Measurements from ENCODE around the gene FMN2.

- TF ChIP-seq, protein P1, sequence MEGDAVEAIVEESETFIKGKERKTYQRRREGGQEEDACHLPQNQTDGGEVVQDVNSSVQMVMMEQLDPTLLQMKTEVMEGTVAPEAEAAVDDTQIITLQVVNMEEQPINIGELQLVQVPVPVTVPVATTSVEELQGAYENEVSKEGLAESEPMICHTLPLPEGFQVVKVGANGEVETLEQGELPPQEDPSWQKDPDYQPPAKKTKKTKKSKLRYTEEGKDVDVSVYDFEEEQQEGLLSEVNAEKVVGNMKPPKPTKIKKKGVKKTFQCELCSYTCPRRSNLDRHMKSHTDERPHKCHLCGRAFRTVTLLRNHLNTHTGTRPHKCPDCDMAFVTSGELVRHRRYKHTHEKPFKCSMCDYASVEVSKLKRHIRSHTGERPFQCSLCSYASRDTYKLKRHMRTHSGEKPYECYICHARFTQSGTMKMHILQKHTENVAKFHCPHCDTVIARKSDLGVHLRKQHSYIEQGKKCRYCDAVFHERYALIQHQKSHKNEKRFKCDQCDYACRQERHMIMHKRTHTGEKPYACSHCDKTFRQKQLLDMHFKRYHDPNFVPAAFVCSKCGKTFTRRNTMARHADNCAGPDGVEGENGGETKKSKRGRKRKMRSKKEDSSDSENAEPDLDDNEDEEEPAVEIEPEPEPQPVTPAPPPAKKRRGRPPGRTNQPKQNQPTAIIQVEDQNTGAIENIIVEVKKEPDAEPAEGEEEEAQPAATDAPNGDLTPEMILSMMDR (IDR thresholded peaks at IDR 0.05; ENCODE audit: poor library complexity): no peak
- TF ChIP-seq EZH2phosphoT487 (IDR thresholded peaks at IDR 0.05; ENCODE audit: low read depth, severe bottlenecking, unreplicated experiment) (no peak), EZH2 (IDR thresholded peaks at IDR 0.05; ENCODE audit: borderline replicate concordance) (no peak)
These were observed 59.6 kb downstream of the FMN2 start for GRCh38 chr1:240151136-240151735.
